Ascending aorta (tissue), 2 donors: ENCODE data around the gene KAZN. TPM values are rescaled to one million over a fixed set of nuclear protein-coding genes. Genes with fewer than 3 reads are reported as not detected.

ENCODE experiments used
- DNase-seq, 2 donors: peaks; one replicate each; pipeline ENCODE4 v3.0.0-alpha.2; 2019; ENCODE audit warnings: low spot score in 2 of 2
- H3K27ac ChIP-seq, 2 donors: fragments of 200-600 bp; sonication (generic); one replicate each; pipeline ENCODE4 v1.5.1; 2016 to 2017; ENCODE audit warnings: mild to moderate bottlenecking in 1 of 2
- H3K27me3 ChIP-seq: fragments of 200-600 bp; sonication (generic); one replicate; pipeline ENCODE4 v1.5.1; 2017
- H3K36me3 ChIP-seq, 2 donors: fragments of 200-600 bp; sonication (generic); one replicate each; pipeline ENCODE4 v1.5.1; 2016
- H3K4me1 ChIP-seq, 2 donors: fragments of 200-600 bp; sonication (generic); one replicate each; pipeline ENCODE4 v1.5.1; 2016 to 2017; ENCODE audit warnings: mild to moderate bottlenecking in 1 of 2
- H3K4me3 ChIP-seq, 2 donors: fragments of 200-600 bp; sonication (generic); one replicate each; pipeline ENCODE4 v1.5.1; 2016 to 2017; ENCODE audit warnings: mild to moderate bottlenecking in 1 of 2
- H3K9me3 ChIP-seq, 2 donors: fragments of 200-600 bp; sonication (generic); one replicate each; pipeline ENCODE4 v1.5.1; 2016
- intact Hi-C: fragments of 100-400 bp; cut with DNase I; formaldehyde crosslinking; loops from one replicate; pipeline ENCODE4 v1.15.1; 2023
- total RNA-seq: library from RNA; depleted of rRNA; stranded (reverse); fragments of >200 nt; gene quantifications from one replicate; pipeline ENCODE4 v1.1.0, GENCODE V29; 2016
- TF ChIP-seq, protein P1 (sequence below), 3 experiments: fragments of 200-600 bp in 2 of 3; fragments of 450-650 bp in 1 of 3; sonication (generic) in 2 of 3; IDR thresholded peaks; one replicate each; pipeline ENCODE4 v1.5.1; 2016 to 2019; ENCODE audit warnings: antibody characterized with exemption in 3 of 3, mild to moderate bottlenecking in 1 of 3, moderate library complexity in 1 of 3

Gene KAZN
- total RNA-seq, 1 donor from 2014 or later: 58.5 TPM

DNA sequence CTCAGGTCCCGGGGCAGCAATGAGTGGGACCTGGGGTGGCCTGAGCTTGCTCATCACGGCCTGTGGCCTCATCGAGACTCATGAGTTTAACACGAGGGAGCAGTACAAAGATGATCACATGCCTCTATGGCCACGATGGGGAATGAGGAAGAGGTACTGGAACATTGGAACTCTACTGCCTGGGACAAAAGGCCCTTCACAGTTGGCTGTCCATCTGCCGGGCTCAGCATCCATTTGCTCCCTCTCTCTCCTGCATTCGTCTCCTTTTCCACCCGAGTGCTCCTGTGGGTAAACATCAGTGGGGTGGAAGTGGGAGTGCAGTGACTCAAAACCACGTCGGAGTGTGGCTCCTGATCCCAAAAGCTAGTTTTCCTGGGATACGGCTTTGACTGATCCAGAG, 124.9 kb downstream of the KAZN start:
- Histone ChIP-seq H3K4me1 (no peaks in the 10 kb centered on the region), H3K36me3 (no peaks in the 10 kb centered on the region)
- TF ChIP-seq, protein P1, sequence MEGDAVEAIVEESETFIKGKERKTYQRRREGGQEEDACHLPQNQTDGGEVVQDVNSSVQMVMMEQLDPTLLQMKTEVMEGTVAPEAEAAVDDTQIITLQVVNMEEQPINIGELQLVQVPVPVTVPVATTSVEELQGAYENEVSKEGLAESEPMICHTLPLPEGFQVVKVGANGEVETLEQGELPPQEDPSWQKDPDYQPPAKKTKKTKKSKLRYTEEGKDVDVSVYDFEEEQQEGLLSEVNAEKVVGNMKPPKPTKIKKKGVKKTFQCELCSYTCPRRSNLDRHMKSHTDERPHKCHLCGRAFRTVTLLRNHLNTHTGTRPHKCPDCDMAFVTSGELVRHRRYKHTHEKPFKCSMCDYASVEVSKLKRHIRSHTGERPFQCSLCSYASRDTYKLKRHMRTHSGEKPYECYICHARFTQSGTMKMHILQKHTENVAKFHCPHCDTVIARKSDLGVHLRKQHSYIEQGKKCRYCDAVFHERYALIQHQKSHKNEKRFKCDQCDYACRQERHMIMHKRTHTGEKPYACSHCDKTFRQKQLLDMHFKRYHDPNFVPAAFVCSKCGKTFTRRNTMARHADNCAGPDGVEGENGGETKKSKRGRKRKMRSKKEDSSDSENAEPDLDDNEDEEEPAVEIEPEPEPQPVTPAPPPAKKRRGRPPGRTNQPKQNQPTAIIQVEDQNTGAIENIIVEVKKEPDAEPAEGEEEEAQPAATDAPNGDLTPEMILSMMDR (IDR thresholded peaks at IDR 0.05): no peak

GRCh38 chr1:14724246-14724645, 125.8 kb downstream of the KAZN start:
- Histone ChIP-seq H3K36me3 (no peaks in the 10 kb centered on the region), H3K27ac (no peak overlapping the region), H3K4me3 (no peak overlapping the region), H3K9me3 (no peaks in the 10 kb centered on the region), H3K4me1 (no peaks in the 10 kb centered on the region), H3K27me3 (no peaks in the 10 kb centered on the region)
- intact Hi-C loops: no loop called here
- no peak for DNase-seq
- TF ChIP-seq, protein P1 (IDR thresholded peaks at IDR 0.05): no peak

More for the DNA sequence above, 124.9 kb downstream of the KAZN start:
- DNase-seq: no peak
- no peaks in the 10 kb centered on the region for H3K9me3 ChIP-seq
- intact Hi-C loops: no loop called here
- no peak overlapping the region for H3K27ac ChIP-seq
- H3K27me3 ChIP-seq: no peaks in the 10 kb centered on the region
- H3K4me3 ChIP-seq: no peak overlapping the region

DNA sequence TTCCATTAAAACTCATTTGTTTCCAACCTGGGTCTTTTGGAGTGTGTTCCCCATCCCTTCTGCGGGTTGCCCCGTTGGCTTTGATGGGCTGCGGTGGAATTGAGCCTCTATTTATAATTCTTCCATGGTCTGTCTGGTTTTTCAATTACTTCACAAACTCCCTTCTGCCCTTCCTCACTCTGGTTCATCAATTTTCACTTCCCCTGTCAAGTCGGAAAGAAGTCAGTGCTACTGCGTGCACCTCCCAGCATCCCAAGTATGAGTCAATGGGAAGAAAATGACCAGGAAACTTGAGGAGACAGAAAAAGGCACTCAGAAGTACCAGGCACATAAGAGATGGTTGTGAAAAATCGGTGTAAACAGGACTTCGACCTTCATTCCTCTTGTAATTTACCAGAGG, 126.2 kb downstream of the KAZN start:
- H3K27me3 ChIP-seq: no peaks in the 10 kb centered on the region
- TF ChIP-seq, protein P1 (IDR thresholded peaks at IDR 0.05): no peak
- H3K4me3 ChIP-seq: no peak overlapping the region
- no peaks in the 10 kb centered on the region for H3K4me1 ChIP-seq
- H3K27ac ChIP-seq: no peak overlapping the region
- no peak for DNase-seq
- no peaks in the 10 kb centered on the region for H3K9me3 ChIP-seq
- intact Hi-C loops: no loop called here
- no peaks in the 10 kb centered on the region for H3K36me3 ChIP-seq

- H3K27me3 ChIP-seq: no peaks in the 10 kb centered on the region
- H3K4me1 ChIP-seq: no peaks in the 10 kb centered on the region
- no peak overlapping the region for H3K4me3 ChIP-seq
- no peaks in the 10 kb centered on the region for H3K9me3 ChIP-seq
- no peaks in the 10 kb centered on the region for H3K36me3 ChIP-seq
- TF ChIP-seq, protein P1 (IDR thresholded peaks at IDR 0.05): no peak
- H3K27ac ChIP-seq: no peak overlapping the region
- intact Hi-C loops: no loop called here
- no peak for DNase-seq
Measured at GRCh38 chr1:14725238-14725637, 126.8 kb downstream of the KAZN start.

GRCh38 chr1:14725695-14726094, 127.2 kb downstream of the KAZN start:
- Histone ChIP-seq H3K4me1 (no peaks in the 10 kb centered on the region), H3K4me3 (no peak overlapping the region), H3K27me3 (no peaks in the 10 kb centered on the region), H3K27ac (no peak overlapping the region), H3K36me3 (no peaks in the 10 kb centered on the region), H3K9me3 (no peaks in the 10 kb centered on the region)
- TF ChIP-seq, protein P1 (IDR thresholded peaks at IDR 0.05): no peak
- intact Hi-C loops: no loop called here
- no peak for DNase-seq

DNA sequence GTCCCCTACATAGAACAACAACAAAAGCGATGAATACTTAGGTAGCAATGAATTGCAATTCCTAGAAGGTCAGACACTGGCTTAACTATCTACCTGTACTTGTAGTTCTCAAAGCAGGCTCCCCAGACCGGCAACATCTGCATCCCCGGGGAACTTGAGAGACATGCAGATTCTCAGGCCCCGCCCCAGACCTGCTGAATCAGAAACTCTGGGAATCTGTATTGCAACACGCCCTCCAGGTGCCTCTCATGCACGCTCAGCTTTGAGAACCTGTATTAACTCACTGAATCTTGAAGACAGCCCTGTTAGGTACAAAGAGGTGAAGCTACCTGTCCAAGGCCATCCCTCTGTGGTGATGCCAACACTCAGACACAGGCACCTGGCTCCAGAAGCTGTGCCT, 128.1 kb downstream of the KAZN start:
- Histone ChIP-seq H3K36me3 (no peaks in the 10 kb centered on the region), H3K4me1 (no peaks in the 10 kb centered on the region), H3K4me3 (no peak overlapping the region), H3K9me3 (no peaks in the 10 kb centered on the region), H3K27ac (no peak overlapping the region), H3K27me3 (no peaks in the 10 kb centered on the region)
- intact Hi-C loops: no loop called here
- TF ChIP-seq, protein P1 (IDR thresholded peaks at IDR 0.05): no peak
- DNase-seq: no peak
